Suprapubic skin (tissue), 3 donors: ENCODE data around the gene DNAJC1.

Experiments used
- CTCF ChIP-seq, 2 donors: fragments of 200-600 bp in 1 of 2; fragments of 450-650 bp in 1 of 2; sonication (generic) in 1 of 2; IDR thresholded peaks; one replicate each; pipeline ENCODE4 v1.5.1; 2016 to 2019; ENCODE audit warnings: antibody characterized with exemption in 2 of 2, mild to moderate bottlenecking in 1 of 2, moderate library complexity in 1 of 2
- EP300 ChIP-seq: sonication (generic); formaldehyde crosslinking; IDR thresholded peaks from one replicate; pipeline ENCODE4 v1.6.1; 2017; ENCODE audit warnings: antibody characterized with exemption
- POLR2A ChIP-seq, 2 donors: fragments of 450-650 bp; IDR thresholded peaks; one replicate each; pipeline ENCODE4 v1.6.1; 2017; ENCODE audit warnings: antibody characterized with exemption in 2 of 2, mild to moderate bottlenecking in 2 of 2, moderate library complexity in 2 of 2

- TF ChIP-seq CTCF (IDR thresholded peaks at IDR 0.05) (no peak), EP300 (no peak), POLR2A (IDR thresholded peaks at IDR 0.05) (no peak)
These were observed 103.8 kb downstream of the DNAJC1 start for GRCh38 chr10:21899736-21900135.
